A673 (cell line): Measurements from ENCODE around the gene LRBA.

ENCODE experiments used
- EZH2 ChIP-seq: fragments of 200-600 bp; sonication (generic); IDR thresholded peaks from 2 replicates; pipeline ENCODE4 v1.6.1; 2017; ENCODE audit warnings: borderline replicate concordance, low read depth, mild to moderate bottlenecking, mixed read lengths, antibody characterized with exemption, low read length; ENCODE audit not compliant: poor library complexity, severe bottlenecking
- TF ChIP-seq, protein P1 (sequence below): fragments of 300-800, 200-600 bp; sonication (generic); conservative IDR thresholded peaks from 2 replicates; pipeline ENCODE4 v1.5.1; 2017; ENCODE audit warnings: low read depth, mild to moderate bottlenecking, antibody characterized with exemption, low read length, moderate library complexity, mixed read lengths

DNA sequence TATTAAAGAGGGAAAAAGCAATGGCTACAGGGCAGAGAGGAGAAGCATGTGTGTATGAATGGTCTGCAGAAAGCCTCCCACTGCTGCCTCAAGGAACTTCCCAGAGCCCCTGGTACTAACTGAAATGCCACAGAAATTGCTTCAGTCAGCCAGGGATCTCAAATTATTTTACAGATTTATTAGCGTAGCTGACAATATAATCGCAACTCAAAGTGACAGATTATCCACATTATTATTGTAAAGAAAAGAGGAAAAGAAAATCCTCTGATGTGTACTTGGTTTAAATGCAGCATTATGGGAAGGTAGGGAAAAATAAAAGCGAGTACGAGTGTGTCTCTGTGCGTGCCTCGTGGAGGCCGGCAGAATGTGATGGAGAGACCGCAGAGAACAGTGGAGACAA lies 734.1 kb downstream of the LRBA start:
- TF ChIP-seq, protein P1, sequence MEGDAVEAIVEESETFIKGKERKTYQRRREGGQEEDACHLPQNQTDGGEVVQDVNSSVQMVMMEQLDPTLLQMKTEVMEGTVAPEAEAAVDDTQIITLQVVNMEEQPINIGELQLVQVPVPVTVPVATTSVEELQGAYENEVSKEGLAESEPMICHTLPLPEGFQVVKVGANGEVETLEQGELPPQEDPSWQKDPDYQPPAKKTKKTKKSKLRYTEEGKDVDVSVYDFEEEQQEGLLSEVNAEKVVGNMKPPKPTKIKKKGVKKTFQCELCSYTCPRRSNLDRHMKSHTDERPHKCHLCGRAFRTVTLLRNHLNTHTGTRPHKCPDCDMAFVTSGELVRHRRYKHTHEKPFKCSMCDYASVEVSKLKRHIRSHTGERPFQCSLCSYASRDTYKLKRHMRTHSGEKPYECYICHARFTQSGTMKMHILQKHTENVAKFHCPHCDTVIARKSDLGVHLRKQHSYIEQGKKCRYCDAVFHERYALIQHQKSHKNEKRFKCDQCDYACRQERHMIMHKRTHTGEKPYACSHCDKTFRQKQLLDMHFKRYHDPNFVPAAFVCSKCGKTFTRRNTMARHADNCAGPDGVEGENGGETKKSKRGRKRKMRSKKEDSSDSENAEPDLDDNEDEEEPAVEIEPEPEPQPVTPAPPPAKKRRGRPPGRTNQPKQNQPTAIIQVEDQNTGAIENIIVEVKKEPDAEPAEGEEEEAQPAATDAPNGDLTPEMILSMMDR, result no peak
- no peak for TF ChIP-seq EZH2
